ENCODE results near the gene PCDHGA6. TPM values are rescaled to one million over a fixed set of nuclear protein-coding genes. Genes with fewer than 3 reads are reported as not detected.

PCDHGA6 gene
- total and polyA plus RNA-seq, 3 experiments from 2014 or later: 0.06 to 0.22 (median 0.15) TPM

- Histone ChIP-seq H3K27ac (ENCODE audit: low read depth, low read length) (no peak overlapping the region), H3K4me3 (ENCODE audit: low read length) (no peak overlapping the region), H3K4me1 (ENCODE audit: insufficient read depth, low read length) (no peaks in the 10 kb centered on the region), H3K27me3 (ENCODE audit: insufficient read depth, low read length, poor library complexity, severe bottlenecking) (peaks cover 24% of the 10 kb centered on the region), H3K9me3 (ENCODE audit: low read length) (no peaks in the 10 kb centered on the region), H3K36me3 (ENCODE audit: insufficient read depth, low read length) (no peaks in the 10 kb centered on the region)
- POLR2A ChIA-PET: no interaction called here
- H3K27me3 Mint-ChIP-seq: peaks cover 56 to 80% of the 10 kb centered on the region in 2 donors
- no peaks in the 10 kb centered on the region for H3K4me1 Mint-ChIP-seq
- no peak overlapping the region for H3K4me3 Mint-ChIP-seq
- peaks cover 0 to 57% (median 29%) of the 10 kb centered on the region in 5 donors for H3K9me3 Mint-ChIP-seq
- peaks cover 2 to 11% (median 3%) of the 10 kb centered on the region in 3 donors for H3K36me3 Mint-ChIP-seq
- no peak for DNase-seq
- CTCF ChIA-PET: no interaction called here
- H3K27ac Mint-ChIP-seq: no peak overlapping the region
Observed at GRCh38 chr5:141351591-141351990, 22.1 kb upstream of the PCDHGA6 start.

DNA sequence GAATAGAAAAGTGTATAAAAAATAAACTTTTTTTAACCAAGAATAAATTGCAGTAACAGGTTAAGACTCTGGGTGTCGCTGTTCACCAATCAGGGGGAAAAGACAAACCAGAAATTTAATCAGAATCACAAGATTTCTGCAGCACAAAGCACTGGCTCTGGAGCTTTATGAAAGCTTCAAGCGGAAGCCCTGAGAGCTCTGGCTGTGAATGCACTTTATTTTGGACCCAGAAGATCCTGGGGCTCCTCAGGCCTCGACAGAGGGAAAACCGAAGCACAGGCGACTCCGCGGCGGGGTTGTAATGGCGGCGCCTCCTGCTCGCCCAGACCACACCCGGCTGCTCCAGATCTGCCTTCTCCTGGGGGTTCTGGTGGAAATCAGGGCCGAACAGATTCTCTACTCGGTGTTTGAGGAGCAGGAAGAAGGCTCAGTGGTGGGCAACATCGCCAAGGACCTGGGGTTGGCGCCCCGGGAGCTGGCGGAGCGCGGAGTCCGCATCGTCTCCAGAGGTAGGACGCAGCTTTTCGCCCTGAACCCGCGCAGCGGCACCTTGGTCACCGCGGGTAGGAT lies 18.7 kb upstream of the PCDHGA6 start, which contains the start of gene PCDHGA4:
TSS of gene PCDHGA4 (plus strand) at position 122 of the 570 bp plus-strand sequence. CDS start at position 209, 87 bp downstream.
- H3K27me3 Mint-ChIP-seq: peaks cover 56 to 76% of the 10 kb centered on the region in 2 donors

GRCh38 chr5:141355641-141356040 lies 18.1 kb upstream of the PCDHGA6 start:
- Histone ChIP-seq H3K36me3 (ENCODE audit: insufficient read depth, low read length) (no peaks in the 10 kb centered on the region), H3K9me3 (ENCODE audit: low read length) (no peaks in the 10 kb centered on the region), H3K4me1 (ENCODE audit: insufficient read depth, low read length) (no peaks in the 10 kb centered on the region), H3K4me3 (ENCODE audit: low read length) (no peak overlapping the region), H3K27ac (ENCODE audit: low read depth, low read length) (no peak overlapping the region), H3K27me3 (ENCODE audit: insufficient read depth, low read length, poor library complexity, severe bottlenecking) (peaks cover 23% of the 10 kb centered on the region)
- CTCF ChIA-PET: interaction anchor here (1.6 kb wide), 1 partner anchor 19 kb away, joined by 4 read pairs; no protein-coding TSS in a partner anchor
- no peak overlapping the region for H3K27ac Mint-ChIP-seq
- H3K36me3 Mint-ChIP-seq: peaks cover 3 to 16% (median 4%) of the 10 kb centered on the region in 3 donors
- no peak for DNase-seq
- H3K9me3 Mint-ChIP-seq: peaks cover 0 to 55% (median 29%) of the 10 kb centered on the region in 5 donors
- POLR2A ChIA-PET: no interaction called here
- peaks cover 56 to 76% of the 10 kb centered on the region in 2 donors for H3K27me3 Mint-ChIP-seq
- peaks cover 0 to 8% (median 2%) of the 10 kb centered on the region in 3 donors for H3K4me1 Mint-ChIP-seq
- no peak overlapping the region for H3K4me3 Mint-ChIP-seq

More for the DNA sequence above, 18.7 kb upstream of the PCDHGA6 start, which contains the start of gene PCDHGA4:
- no peak for DNase-seq
- CTCF ChIA-PET: interaction anchor here (1.0 to 1.6 kb wide), 2 partner anchors 9 to 20 kb away, joined by 3 to 4 read pairs; partner anchors contain the start of gene PCDHGA5
- POLR2A ChIA-PET: no interaction called here
- Mint-ChIP-seq H3K4me3 (peak within 1 kb of the TSS in 4 of 7 donors; percentile 6 to 45 (median 42)), H3K27ac (no peak within 1 kb of the TSS), H3K4me1 (peaks cover 0 to 2% (median 2%) of the 10 kb centered on the region in 3 donors), H3K36me3 (peaks cover 2 to 16% (median 5%) of the 10 kb centered on the region in 3 donors), H3K9me3 (peaks cover 0 to 55% (median 33%) of the 10 kb centered on the region in 5 donors)
- peaks cover 24% of the 10 kb centered on the region for H3K27me3 ChIP-seq (ENCODE audit: insufficient read depth, low read length, poor library complexity, severe bottlenecking)
- no peak within 1 kb of the TSS for H3K4me3 ChIP-seq (ENCODE audit: low read length)
- H3K27ac ChIP-seq (ENCODE audit: low read depth, low read length): no peak within 1 kb of the TSS
- H3K9me3 ChIP-seq (ENCODE audit: low read length): no peaks in the 10 kb centered on the region
- H3K36me3 ChIP-seq (ENCODE audit: insufficient read depth, low read length): no peaks in the 10 kb centered on the region
- no peaks in the 10 kb centered on the region for H3K4me1 ChIP-seq (ENCODE audit: insufficient read depth, low read length)

DNA sequence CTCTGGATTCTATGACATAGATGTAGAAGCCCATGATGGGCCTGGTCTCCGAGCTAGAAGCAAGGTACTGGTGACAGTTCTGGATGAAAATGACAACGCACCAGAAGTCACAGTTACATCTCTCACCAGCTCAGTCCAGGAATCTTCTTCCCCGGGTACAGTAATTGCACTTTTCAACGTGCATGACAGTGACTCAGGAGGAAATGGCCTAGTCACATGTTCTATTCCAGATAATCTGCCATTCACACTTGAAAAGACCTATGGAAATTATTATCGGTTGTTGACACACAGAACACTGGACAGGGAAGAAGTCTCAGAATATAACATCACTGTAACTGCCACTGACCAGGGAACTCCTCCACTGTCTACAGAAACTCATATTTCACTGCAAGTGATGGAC lies 17.6 kb upstream of the PCDHGA6 start:
- Histone ChIP-seq H3K4me3 (ENCODE audit: low read length) (no peak overlapping the region), H3K27me3 (ENCODE audit: insufficient read depth, low read length, poor library complexity, severe bottlenecking) (peaks cover 18% of the 10 kb centered on the region), H3K4me1 (ENCODE audit: insufficient read depth, low read length) (no peaks in the 10 kb centered on the region), H3K27ac (ENCODE audit: low read depth, low read length) (no peak overlapping the region), H3K36me3 (ENCODE audit: insufficient read depth, low read length) (no peaks in the 10 kb centered on the region), H3K9me3 (ENCODE audit: low read length) (no peaks in the 10 kb centered on the region)
- ChIA-PET CTCF (interaction anchor here (1.6 kb wide), 1 partner anchor 19 kb away, joined by 4 read pairs; no protein-coding TSS in a partner anchor), POLR2A (no interaction called here)
- H3K4me1 Mint-ChIP-seq: peaks cover 0 to 10% (median 2%) of the 10 kb centered on the region in 3 donors
- H3K27ac Mint-ChIP-seq: no peak overlapping the region
- peaks cover 4 to 19% (median 6%) of the 10 kb centered on the region in 3 donors for H3K36me3 Mint-ChIP-seq
- DNase-seq: no peak
- H3K27me3 Mint-ChIP-seq: peaks cover 53 to 76% of the 10 kb centered on the region in 2 donors
- peaks cover 0 to 55% (median 34%) of the 10 kb centered on the region in 5 donors for H3K9me3 Mint-ChIP-seq
- H3K4me3 Mint-ChIP-seq: peak overlapping the region in 3 of 7 donors; percentile 2 to 30 (median 4)

- CTCF ChIA-PET: no interaction called here
- H3K27ac Mint-ChIP-seq: no peak overlapping the region
Observed at GRCh38 chr5:141356950-141357349, 16.7 kb upstream of the PCDHGA6 start.

DNA sequence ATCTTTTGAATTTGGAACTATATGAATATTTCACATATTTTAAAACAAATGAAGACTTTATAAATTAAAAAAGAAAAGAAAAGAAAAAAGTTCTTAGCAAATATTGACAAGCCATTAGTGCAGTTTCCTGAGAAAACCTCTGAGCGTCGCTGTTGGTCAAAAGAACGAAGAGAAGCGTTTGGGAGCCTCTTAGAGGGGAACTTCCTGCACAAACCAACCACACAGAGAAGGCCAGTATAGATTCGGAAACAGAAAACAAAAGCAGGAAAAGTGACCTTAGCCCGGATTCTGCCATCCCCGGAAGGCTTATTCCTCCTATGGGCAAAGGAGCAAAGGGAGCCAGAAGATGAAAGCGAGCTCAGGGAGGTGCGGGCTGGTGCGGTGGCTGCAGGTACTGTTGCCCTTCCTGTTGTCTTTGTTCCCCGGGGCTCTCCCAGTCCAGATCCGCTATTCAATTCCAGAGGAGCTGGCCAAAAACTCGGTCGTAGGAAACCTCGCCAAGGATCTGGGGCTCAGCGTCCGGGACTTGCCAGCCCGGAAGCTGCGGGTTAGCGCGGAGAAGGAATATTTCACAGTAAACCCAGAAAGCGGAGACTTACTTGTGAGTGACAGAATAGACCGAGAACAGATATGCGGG lies 13.8 kb upstream of the PCDHGA6 start, which contains the start of gene PCDHGB2:
TSS of gene PCDHGB2 (plus strand) at position 205 of the 637 bp plus-strand sequence. CDS start at position 347, 142 bp downstream.
- no peaks in the 10 kb centered on the region for H3K36me3 ChIP-seq (ENCODE audit: insufficient read depth, low read length)
- H3K4me3 ChIP-seq (ENCODE audit: low read length): peak within 1 kb of the TSS; percentile 37
- peaks cover 0 to 10% (median 2%) of the 10 kb centered on the region in 3 donors for H3K4me1 Mint-ChIP-seq
- H3K4me1 ChIP-seq (ENCODE audit: insufficient read depth, low read length): no peaks in the 10 kb centered on the region
- DNase-seq: peak in 1 of 5 donors; percentile 22
- H3K4me3 Mint-ChIP-seq: peak within 1 kb of the TSS; percentile 71 to 90 (median 82)
- CTCF ChIA-PET: interaction anchor here (1.1 to 1.4 kb wide), 2 partner anchors 41 to 204 kb away, joined by 3 to 4 read pairs; no protein-coding TSS in a partner anchor
- H3K36me3 Mint-ChIP-seq: peaks cover 3 to 20% (median 3%) of the 10 kb centered on the region in 3 donors
- peaks cover 70 to 81% of the 10 kb centered on the region in 2 donors for H3K27me3 Mint-ChIP-seq
- peaks cover 7% of the 10 kb centered on the region for H3K9me3 ChIP-seq (ENCODE audit: low read length)
- POLR2A ChIA-PET: no interaction called here
- H3K9me3 Mint-ChIP-seq: peaks cover 21 to 65% (median 53%) of the 10 kb centered on the region in 5 donors
- peak within 1 kb of the TSS in 3 of 8 donors; percentile 37 to 72 (median 43) for H3K27ac Mint-ChIP-seq
- H3K27me3 ChIP-seq (ENCODE audit: insufficient read depth, low read length, poor library complexity, severe bottlenecking): peaks cover 18% of the 10 kb centered on the region
- H3K27ac ChIP-seq (ENCODE audit: low read depth, low read length): no peak within 1 kb of the TSS

More at GRCh38 chr5:141356950-141357349, 16.7 kb upstream of the PCDHGA6 start:
- no peaks in the 10 kb centered on the region for H3K4me1 ChIP-seq (ENCODE audit: insufficient read depth, low read length)
- no peak for DNase-seq
- Mint-ChIP-seq H3K4me1 (peaks cover 0 to 10% (median 2%) of the 10 kb centered on the region in 3 donors), H3K9me3 (peaks cover under 1 to 54% (median 36%) of the 10 kb centered on the region in 5 donors), H3K4me3 (no peak overlapping the region), H3K36me3 (peaks cover 4 to 22% (median 6%) of the 10 kb centered on the region in 3 donors), H3K27me3 (peaks cover 55 to 76% of the 10 kb centered on the region in 2 donors)
- H3K9me3 ChIP-seq (ENCODE audit: low read length): no peaks in the 10 kb centered on the region
- no peaks in the 10 kb centered on the region for H3K36me3 ChIP-seq (ENCODE audit: insufficient read depth, low read length)
- peaks cover 15% of the 10 kb centered on the region for H3K27me3 ChIP-seq (ENCODE audit: insufficient read depth, low read length, poor library complexity, severe bottlenecking)
- H3K4me3 ChIP-seq (ENCODE audit: low read length): no peak overlapping the region
- POLR2A ChIA-PET: no interaction called here
- no peak overlapping the region for H3K27ac ChIP-seq (ENCODE audit: low read depth, low read length)

- Histone ChIP-seq H3K27ac (ENCODE audit: low read depth, low read length) (no peak overlapping the region), H3K4me1 (ENCODE audit: insufficient read depth, low read length) (no peaks in the 10 kb centered on the region), H3K36me3 (ENCODE audit: insufficient read depth, low read length) (no peaks in the 10 kb centered on the region), H3K9me3 (ENCODE audit: low read length) (peaks cover 13% of the 10 kb centered on the region), H3K4me3 (ENCODE audit: low read length) (no peak overlapping the region), H3K27me3 (ENCODE audit: insufficient read depth, low read length, poor library complexity, severe bottlenecking) (peaks cover 23% of the 10 kb centered on the region)
- peak overlapping the region in 2 of 8 donors; percentile 43 to 55 for H3K27ac Mint-ChIP-seq
- ChIA-PET POLR2A (no interaction called here), CTCF (interaction anchor here (1.1 to 1.4 kb wide), 2 partner anchors 42 to 203 kb away, joined by 3 to 4 read pairs; no protein-coding TSS in a partner anchor)
- H3K9me3 Mint-ChIP-seq: peaks cover 21 to 67% (median 60%) of the 10 kb centered on the region in 5 donors
- peaks cover 70 to 84% of the 10 kb centered on the region in 2 donors for H3K27me3 Mint-ChIP-seq
- peaks cover 0 to 10% (median 2%) of the 10 kb centered on the region in 3 donors for H3K4me1 Mint-ChIP-seq
- peaks cover 3 to 25% (median 3%) of the 10 kb centered on the region in 3 donors for H3K36me3 Mint-ChIP-seq
- no peak for DNase-seq
- peak overlapping the region in 1 of 7 donors; percentile 90 for H3K4me3 Mint-ChIP-seq
Observed at GRCh38 chr5:141360685-141361084, 13.0 kb upstream of the PCDHGA6 start.
